GM21360 (cell line): ENCODE results near the gene PIK3CB.
"Not testable (repeated sequence)": the region's sequence is repeated elsewhere in the genome, so short reads cannot be mapped to it uniquely, and the experiment has no call there.

Experiments
- ATAC-seq: cut with Tn5 transposase; IDR thresholded peaks from one replicate; pipeline ENCODE4 v1.9.1; 2021; ENCODE audit warnings: mild to moderate bottlenecking, moderate library complexity; ENCODE audit not compliant: unreplicated experiment

PIK3CB gene

DNA sequence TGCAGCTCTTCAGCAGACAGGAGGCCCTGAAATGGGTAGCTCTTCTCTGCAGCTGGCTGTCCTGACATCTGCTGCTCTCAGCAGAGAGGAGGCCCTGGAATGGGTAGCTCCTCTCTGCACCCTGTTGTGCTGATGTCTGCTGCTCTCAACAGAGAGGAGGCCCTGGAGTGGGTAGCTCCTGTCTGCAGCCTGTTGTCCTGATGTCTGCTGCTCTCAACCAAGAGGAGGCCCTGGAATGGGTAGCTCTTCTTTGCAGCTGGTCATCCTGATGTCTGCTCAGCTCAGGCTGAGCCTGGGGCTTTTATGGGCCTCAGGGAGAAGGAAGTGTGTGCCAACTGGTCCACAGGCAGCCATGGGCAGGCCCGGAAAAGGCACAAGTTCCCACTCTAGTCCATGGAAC lies 66.6 kb downstream of the PIK3CB start:
- ATAC-seq = no peak

- ATAC-seq = no peak
Observed at GRCh38 chr3:138767498-138768104, 67.1 kb downstream of the PIK3CB start.

GRCh38 chr3:138761002-138761401 lies 73.7 kb downstream of the PIK3CB start:
- no peak for ATAC-seq

GRCh38 chr3:138748190-138748589 lies 86.5 kb downstream of the PIK3CB start:
- no peak for ATAC-seq

- no peak for ATAC-seq
Observed at GRCh38 chr3:138747225-138747624, 87.5 kb downstream of the PIK3CB start.

GRCh38 chr3:138740072-138740471 lies 94.7 kb downstream of the PIK3CB start:
- ATAC-seq = no peak

- no peak for ATAC-seq
Observed at GRCh38 chr3:138732456-138732855, 102.3 kb downstream of the PIK3CB start.

DNA sequence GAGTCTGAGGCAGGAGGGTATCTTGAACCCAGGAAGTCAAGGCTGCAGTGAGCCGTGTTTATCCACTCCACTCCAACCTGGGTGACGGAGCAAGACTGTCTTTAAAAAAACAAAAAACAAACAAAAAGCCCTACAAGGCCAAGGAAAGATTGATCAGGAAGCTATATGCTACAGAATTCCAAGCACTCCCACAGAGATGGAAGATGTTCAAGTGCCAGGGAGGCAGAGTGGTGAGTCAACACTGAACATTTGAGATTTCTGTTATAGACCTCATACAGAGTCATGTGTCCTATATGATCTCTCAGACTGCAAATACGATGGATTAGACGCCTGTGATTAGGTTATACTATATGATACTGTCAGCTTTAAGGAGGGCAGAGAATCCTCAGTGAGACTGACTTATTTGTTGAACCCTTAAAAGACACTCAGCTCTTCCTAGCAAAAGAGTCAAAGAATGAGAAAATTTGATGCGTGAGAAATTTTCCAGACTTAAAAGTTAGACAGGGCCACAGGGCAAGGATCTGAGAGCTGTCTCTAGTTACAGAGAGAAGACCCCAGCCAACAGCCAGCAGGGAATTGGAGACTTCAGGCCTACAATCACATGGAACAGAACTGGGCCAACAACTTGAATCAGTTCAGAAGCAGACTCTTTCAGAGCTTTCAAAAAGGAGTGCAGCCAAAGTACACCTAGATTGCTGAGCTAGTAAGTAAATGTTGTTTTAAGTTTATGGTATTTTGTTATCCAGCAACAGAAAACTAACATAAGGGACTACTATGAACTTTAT lies 107.6 kb downstream of the PIK3CB start:
- ATAC-seq = no peak

GRCh38 chr3:138726042-138726441 lies 108.7 kb downstream of the PIK3CB start:
- ATAC-seq = not testable (repeated sequence)

GRCh38 chr3:138725116-138725515 lies 109.6 kb downstream of the PIK3CB start:
- no peak for ATAC-seq

- ATAC-seq = no peak
Observed at GRCh38 chr3:138724443-138724842, 110.3 kb downstream of the PIK3CB start.

DNA sequence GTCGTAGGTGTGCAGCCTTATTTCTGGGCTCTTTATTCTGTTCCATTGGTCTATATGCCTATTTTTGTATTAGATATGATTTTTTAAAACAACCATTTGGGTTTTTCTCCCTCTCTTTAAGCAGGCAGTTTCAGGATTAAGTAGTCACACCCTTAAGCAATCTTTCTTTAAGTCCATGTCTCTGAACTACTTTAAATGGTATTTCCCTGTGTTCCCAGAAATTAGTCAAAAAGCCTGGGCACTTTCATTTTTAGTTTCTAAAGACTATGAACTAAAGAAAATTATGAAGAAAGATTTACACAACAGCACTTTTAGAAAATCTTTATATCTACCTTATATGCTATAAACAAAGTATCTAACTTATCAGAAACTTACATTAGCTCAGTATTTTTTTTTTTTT lies 115.9 kb downstream of the PIK3CB start:
- no peak for ATAC-seq

DNA sequence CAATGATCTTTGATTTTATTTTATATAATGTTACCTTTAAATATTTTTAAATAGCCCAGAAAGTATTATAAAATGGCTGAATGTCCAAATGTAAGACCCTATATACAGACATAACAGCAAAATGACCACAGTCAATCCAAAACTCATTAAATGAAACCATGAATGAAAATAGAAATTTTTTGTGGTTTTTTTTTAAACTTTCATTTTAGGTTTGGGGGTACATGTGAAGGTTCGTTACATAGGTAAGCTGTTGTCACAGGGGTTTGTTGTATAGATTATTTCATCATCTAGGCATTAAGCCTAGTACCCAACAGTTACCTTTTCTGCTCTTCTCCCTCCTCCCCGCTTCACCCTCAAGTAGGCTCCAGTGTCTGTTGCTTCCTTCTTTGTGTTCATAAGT lies 117.4 kb downstream of the PIK3CB start:
- ATAC-seq = no peak

- ATAC-seq = no peak
Observed at GRCh38 chr3:138712086-138712485, 122.6 kb downstream of the PIK3CB start.

DNA sequence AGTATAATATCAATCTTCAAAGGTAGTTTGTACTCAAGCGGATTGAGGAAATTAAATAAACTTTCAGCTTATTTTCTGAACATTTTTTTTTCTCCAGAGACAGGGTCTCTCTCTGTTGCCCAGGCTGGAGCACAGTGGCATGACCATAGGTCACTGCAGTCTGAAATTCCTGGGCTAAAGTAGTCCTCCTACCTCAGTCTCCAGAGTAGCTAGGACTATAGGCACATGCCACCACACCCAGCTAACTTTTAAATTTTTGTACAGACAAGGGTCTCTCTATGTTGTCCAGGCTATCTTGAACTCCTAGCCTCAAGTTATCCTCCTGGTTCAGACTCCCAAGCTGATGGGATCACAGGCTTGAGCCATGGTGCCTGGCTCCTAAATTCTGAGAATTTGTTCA lies 129.1 kb downstream of the PIK3CB start:
- ATAC-seq = no peak

DNA sequence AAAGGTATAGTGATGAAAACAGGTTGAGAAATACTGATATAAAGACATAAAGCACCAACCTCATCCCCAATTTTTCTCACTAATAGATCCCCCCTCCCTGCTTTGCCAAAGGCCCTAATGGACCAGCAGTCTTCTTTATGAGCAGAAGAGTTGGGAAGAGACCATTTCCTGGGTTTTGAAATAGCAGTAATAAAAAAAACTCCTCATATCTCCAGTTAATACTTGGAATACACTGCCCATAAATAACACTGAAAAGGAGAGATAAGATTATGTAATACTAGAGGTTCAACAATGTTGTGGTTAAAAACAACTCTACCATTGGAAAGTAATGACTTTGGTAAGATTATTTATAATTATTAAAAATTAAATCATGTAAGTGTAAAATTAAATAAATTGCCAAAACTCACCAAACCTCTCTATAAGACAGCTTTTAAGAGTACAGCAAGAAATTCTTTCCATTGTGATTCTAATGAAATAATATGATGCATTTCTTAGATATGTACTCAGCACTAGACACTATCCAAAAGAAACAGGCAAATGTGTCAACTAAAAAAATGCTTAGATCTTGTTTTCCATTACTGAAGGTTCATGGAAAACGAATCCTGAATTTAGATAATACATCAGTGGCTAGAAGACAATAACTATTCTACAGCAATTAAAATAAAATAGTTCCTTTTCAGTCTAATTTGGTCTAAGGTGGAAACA lies 137.9 kb downstream of the PIK3CB start:
- ATAC-seq = no peak

DNA sequence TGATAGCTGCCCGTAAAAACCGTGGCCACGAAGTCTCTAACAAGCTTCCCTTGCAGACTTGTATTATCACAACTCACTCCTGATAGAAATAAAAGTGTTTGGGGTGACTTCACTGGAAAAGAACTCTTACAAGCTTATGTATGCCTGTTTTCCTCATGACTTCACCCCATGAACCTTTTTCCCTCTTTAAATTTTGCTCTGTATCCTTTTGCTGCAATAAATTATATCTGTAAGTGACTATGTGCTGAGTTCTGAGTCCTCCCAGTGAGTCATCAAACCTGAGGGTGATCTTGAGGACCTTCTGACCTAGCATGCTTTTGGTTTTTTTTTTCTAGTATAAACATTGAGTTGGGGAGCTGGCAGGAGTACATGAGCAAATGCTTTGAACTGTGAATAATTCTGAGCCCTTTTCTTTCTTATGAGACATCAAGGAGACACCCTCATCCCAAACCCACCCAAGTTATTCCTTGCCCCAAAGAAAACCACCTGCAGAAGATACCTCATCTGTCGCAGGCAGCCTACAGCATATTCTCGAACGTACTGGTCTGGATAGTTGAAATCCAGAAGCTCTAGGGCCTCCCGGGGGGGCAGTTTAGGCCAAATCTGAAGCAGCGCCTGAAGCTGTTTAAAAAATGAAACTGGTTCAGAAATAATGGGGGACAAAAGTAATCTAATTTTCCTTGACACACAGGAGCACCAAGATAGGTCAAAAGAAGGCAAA lies 140.3 kb downstream of the PIK3CB start:
- ATAC-seq = no peak

GRCh38 chr3:138692152-138692551 lies 142.6 kb downstream of the PIK3CB start:
- ATAC-seq = no peak

DNA sequence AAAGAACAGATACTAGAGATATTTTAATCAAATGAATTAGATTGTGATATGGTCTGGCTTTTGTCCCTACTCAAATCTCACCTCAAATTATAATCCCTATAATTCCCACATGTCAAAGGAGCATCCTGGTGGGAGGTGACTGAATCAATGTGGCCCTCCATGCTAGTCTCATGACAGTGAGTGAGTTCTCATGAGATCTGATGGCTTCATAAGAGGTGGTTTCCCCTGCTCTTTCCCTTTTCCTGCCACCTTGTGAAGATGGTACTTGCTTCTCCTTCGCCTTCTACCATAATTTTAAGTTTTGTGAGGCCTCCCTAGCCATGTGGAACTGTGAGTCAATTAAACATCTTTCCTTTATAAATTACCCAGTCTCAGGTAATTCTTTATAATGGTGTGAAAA lies 143.4 kb downstream of the PIK3CB start:
- no peak for ATAC-seq

GRCh38 chr3:138690036-138690435 lies 144.7 kb downstream of the PIK3CB start:
- no peak for ATAC-seq

- ATAC-seq = no peak
Observed at GRCh38 chr3:138688871-138689299, 145.8 kb downstream of the PIK3CB start.
